GM19099 (cell line): ENCODE data around the gene P2RY12.

Source experiments
- POLR2A ChIP-seq: IDR thresholded peaks from 3 replicates; pipeline ENCODE4 v1.6.1; 2011; ENCODE audit warnings: low read depth; ENCODE audit not compliant: insufficient read length; ENCODE audit errors: extremely low read depth

Gene P2RY12

DNA sequence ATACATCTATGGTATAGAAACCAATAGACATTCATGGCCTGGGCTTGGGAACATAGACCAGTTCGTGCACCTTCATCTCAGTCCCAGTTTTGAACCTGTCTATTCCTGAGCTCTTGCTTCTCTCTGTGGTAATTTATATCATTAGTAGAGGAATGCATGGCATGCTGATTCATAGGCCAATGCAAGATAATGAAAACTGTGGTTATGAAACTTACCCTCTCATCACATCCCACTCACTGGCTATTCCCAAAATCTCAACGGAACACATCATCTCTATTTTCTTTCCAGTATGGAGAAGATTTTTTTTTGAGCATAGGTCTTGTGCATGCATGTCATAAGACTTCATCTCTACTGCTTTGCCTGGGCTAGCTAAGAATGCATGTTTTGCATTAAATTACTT, 18.7 kb upstream of the P2RY12 start:
- TF ChIP-seq POLR2A: no peak

DNA sequence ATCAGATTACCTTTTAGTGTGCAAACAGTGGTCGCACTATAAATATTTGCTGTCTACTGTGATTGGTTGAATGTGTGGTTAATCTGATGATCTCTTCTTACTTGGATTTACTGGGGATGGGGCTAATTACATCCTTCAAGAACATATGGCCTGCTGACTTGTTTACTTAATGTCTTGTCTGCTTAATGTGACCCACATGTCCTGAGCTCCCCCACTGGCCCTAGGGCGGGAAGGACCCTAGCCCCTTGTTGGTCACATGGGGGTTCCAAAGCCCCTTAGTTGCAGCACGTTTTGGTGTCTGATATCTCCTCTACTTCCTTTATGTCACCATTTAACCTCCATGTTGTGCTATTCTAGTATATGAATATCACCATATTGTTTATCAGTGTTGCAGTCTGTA, 17.8 kb upstream of the P2RY12 start:
- no peak for TF ChIP-seq POLR2A

DNA sequence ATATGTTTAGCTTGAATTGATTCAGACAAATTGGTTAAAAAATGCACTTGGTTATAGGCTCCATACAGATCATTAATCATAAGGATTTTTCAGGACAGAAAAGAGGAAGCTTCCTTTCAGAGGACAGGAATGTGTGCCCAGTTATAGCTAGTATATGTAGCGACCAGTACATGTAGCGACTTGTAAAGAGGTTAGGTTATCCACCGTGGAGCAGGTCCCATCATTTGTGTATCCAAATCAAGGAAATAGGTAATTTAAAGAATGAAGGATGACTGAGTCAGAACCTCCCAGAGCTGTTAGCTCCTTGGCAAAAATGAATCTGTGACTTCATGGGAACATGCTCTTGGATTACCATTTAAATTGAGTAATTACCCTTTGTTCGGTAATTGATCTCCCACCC, 15.8 kb upstream of the P2RY12 start:
- no peak for TF ChIP-seq POLR2A

DNA sequence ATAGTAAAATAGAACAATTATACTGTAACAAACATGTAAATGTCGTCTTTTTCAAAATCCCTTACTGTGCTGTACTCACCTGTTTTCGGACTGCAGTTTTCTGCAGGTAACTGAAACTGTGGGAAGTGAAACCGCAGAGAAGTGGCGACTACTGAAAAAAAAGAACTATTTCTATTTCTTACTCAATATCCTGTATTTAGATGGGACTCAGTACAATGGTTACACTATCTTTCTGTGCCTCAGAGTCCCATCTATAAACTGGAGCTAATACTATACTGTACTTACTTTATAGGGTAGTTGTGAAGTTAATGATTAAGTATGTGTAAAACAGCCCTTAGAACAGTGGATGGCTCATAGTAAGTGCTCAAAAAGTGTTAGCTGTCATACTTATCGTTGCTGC, 14.3 kb upstream of the P2RY12 start:
- TF ChIP-seq POLR2A: no peak

DNA sequence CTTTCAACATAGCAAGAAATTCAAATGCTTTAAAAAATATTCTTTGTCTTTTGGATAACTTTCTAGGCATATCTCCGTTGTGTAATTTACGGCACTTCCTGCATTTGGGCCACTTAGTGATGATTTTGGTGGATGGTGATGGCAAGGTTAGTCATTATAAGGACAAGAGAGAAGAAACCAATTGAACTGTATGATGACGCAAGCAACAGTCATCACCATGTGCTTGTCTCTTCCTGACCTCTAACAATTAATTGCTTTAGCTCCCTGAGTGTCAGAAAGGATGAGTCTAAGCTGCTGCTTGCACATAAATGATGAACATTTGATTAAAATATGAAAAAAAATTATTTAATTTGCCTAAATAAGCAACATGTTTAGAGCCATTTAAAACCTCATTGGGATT, 11.3 kb upstream of the P2RY12 start:
- TF ChIP-seq POLR2A: no peak

DNA sequence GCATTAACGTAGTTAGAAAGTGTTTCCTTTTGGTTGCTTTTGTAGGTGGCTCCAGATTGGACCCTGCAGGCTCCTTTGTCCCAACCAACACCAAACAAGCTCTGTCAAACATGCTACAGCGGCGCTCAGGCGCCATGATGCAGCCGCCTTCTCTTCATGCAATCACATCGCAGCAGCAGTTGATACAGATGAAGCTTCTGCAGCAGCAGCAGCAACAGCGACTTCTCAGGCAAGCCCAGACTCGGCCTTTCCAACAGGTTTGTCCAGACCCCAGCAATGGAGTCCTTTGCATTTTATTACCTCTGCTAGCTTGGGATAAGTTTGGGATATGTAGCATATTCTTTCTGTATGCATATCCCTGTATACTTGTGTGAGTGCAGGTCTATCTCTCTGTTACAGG, 10.1 kb upstream of the P2RY12 start:
- no peak for TF ChIP-seq POLR2A

DNA sequence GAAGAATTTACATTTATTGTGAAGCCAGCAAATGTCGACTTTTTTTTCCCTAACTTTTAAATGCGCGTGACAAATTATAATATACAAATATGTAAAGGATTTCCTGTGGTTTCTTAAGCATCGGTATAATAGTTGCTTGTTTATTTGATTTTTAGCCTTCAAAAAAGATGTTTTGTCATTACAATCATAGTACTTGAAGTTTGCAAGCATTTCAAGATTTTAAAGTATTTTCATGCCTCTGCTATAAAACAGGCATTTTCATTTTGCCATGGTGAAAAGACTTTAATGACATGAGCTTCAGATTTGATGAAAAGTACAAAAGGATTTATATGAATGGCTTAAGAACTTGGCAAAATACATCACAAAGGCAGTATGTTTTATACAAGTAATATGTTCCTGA, 9.4 kb upstream of the P2RY12 start:
- TF ChIP-seq POLR2A: no peak

DNA sequence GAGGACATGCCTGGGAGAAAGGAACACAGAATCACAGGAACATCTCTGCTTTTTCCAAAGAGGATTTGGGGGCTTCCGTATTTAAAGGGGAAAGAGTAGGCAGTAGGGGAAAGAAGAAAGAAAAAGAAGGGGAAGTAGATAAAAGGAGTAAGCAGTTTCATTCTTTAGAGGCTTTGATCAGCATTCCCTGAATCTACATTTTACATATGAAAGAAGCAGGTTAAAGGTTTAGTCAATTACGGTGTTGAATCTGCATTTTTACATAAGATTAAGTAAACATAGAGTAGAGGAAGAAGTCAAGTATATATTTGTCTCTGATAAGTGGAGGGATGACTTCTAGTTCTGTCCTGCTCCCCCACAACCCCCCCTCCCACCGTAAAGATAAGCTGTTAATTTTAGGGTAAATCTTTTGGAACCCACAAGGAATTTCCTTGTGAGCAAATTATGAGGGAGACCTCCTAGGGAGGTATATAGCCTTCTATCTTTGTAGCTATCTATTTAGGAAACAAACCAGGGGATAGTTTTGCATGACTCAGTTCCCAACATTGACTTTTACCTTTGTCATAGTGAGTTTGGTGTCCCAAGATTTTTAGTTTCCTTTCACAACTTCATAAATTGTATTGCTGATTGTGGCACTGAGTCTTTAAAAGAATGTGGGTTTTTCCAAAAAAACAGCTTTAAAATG, 8.7 kb upstream of the P2RY12 start:
- no peak for TF ChIP-seq POLR2A

DNA sequence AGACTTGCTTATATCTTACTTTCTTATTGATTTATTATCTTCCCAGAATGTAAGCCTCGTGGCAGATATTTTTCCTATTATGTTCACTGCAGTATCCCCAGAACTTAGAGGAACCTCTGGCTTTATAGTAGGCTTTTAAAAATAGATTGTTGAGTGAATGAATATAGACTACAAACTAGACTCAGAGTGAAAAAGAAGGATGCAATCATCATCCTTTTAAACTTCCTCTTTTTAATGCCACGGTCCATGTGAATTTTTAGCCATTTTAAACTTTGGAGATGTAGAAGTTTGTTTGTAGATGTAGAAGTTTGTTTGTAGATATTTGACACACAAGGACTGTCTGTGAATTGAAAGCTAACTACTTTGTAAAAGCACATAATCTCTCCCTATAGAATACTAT, 7.2 kb upstream of the P2RY12 start:
- no peak for TF ChIP-seq POLR2A

DNA sequence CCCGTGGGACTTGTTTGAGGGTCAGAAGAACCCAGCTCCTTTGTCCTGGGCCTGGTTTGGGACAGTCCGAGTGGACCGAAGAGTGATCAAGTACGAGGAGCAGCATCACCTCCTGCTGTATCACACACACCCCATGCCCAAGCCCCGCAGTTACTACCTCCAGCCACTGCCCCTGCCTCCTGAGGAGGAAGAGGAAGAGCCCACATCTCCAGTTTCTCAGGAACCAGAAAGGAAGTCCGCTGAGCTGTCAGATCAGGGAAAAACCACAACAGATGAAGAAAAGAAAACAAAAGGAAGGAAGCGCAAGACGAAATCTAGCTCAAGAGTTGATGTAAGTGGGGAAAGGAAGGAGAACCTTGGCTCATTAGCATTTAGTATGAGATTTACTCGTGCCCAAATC, 3.3 kb upstream of the P2RY12 start:
- TF ChIP-seq POLR2A: no peak

DNA sequence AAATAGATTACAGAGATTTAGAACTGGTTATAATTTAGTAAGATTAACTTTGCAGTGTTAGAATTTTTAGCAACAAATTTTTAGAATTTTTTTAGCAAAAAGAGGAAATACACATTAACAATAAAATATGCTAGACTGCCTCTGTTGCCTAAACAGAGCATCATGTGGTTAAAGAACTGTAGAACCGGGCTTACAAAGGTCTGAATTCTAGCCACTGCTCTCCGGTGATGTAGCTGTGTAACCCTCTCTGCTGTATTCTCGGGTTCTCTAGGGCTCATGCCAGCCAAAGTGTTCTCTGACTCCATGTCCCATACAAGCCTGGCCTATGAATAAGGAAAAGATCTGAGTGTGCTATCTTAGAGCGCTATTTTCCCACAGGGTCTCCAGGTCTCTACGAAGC, 2.9 kb upstream of the P2RY12 start:
- TF ChIP-seq POLR2A: no peak

DNA sequence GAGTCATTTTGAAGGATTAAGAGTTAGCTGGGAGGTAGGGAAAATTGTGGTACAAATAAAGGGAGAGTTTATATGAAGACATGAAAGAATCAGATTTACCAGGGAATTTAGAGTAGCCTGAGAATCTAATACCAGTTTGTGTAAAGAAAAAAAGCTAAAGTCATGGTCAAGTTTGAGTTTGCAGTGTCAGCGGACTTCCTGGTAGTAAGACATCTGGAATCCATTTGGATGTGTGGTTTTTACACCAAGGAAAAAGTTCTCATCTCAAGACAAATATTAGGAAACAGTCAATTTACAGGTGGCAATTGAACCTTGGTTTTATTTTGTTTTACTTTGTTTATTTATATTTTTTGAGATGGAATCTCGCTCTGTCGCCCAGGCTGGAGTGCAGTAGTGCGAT, 1.5 kb upstream of the P2RY12 start:
- TF ChIP-seq POLR2A: no peak

DNA sequence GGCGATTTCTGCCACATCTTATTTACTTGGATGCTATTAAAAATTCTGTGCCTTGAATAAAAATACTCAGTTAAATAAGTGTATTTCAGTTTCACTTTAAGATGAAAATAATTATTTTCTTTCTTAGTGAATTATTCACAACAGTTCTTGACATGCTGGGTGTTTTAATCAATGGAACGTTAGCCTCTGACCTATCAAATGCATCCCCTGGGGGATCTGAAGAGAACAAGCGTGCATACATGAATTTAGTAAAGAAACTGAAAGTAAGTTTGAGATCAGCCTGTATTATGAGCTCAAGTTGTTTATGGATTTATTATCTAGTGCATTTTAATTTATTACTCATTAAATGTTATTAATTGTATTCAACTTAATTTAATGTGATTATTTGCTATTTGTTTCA, 597 bp downstream of the P2RY12 start:
- TF ChIP-seq POLR2A: no peak

DNA sequence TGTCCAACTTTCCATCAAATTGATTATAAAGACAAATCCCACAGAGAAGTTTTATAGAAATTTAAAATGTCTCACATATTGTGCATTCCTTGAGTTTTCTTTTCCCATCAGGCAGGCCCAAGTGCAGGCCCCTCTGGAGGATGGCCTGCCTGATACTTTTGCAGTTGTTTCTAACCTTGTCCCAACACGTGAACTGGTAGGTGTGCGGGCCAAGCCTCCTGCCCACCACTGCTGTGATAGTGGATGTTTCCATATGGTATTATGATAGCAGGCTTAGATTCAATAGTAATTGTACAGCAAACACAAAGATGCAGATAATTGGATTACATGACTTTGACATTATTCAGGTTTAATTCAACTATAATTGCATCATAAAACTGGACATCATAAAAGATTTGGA, 1.4 kb downstream of the P2RY12 start:
- no peak for TF ChIP-seq POLR2A

DNA sequence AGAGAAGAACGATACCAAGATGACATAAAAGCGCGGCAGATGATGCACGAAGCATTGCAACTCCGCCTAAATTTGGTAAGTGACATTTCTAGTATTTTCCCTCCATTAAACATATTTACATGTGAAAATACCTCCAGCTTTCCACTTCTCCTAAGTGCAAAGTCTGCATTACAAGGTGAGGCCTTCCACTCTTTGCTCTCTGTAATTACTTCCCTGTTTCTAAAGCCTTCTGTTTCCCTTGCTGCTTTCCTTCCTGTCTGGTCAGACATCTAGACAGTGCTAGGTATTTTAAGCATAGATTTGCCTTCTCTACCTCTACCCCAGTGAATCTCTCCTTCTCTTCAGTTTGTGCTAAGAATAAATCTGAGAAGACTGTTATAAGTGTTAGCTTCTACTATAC, 1.9 kb downstream of the P2RY12 start:
- no peak for TF ChIP-seq POLR2A

DNA sequence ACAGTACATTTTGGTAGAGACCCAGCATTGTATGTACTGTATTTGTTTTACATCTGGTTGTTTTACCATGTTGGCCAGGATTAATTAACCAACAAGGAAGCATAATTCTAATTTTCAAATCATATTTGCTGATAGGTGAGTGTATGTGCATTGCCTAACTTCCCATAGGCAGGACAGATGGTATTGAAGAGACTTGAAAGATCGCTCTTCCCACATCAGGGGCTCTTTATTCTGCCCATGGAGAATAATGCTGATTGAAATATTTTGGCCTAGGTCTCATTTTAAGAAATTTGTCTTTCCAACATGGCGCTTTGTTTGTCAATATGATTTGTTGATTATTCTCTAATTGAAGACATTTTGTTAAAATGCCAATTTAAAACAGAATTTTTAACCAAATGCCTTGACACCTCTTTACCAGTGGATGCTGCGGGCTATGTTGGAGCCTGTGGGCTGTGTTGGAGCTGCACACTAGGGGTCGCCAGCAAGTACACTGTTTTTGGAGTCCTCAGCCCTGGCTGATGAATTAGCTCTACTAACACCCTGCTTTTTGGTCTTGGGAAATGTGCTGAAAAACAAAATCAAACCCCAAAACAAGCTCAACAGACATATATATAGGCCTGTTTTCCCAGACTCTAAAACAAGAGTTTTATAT, 5.3 kb downstream of the P2RY12 start:
- no peak for TF ChIP-seq POLR2A
